HG02938 (cell line): ENCODE measurements around the gene CDK5R1.
"Not testable (repeated sequence)": the region's sequence is repeated elsewhere in the genome, so short reads cannot be mapped to it uniquely, and the experiment has no call there.

Source experiments
- ATAC-seq: cut with Tn5 transposase; IDR thresholded peaks from one replicate; pipeline ENCODE4 v1.9.1; 2021; ENCODE audit warnings: mild to moderate bottlenecking, moderate library complexity; ENCODE audit not compliant: unreplicated experiment

CDK5R1 gene

DNA sequence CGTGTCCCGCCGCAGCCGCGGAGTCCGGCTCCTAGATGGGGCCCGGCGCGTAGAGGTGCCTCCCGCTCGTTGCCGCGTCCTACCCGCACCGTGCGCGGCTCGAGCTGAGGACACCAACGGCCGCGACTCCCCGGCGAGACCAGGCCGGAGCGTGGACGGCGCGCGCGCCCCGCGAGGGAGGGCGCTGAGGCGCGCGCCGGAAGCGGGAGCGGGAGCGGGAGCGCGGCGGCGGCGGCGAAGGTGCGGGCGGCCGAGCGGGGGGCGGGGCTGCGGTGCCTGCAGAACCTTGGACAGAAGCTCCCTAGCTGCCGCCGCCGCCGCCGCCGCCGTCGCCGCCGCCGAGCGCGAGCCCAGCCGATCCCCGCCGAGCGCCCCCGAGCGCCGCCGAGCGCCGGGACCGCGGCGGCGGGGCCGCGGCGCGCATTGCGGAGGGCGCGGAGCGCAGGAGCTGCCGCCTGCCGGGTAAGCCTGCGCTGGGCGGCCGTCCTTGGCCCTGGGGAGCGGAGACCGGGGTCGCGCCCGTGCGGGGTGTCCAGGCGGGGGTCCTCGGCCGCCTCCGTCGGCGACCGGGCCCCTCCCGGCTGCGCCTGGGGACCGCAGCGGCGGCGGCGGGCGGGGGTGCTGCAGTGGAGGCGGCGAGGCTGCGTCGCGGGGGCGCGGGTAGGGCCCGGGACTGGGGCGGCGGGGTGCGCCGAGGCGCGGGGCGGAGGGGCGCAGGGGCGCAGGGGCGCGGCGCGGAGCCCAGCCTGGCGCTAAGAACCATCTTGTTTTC lies at the start of gene CDK5R1:
TSS of gene CDK5R1 (plus strand) at position 293 of the 772 bp plus-strand sequence. CDS start 628 bp downstream, outside the sequence.
- peak; percentile 47 for ATAC-seq

DNA sequence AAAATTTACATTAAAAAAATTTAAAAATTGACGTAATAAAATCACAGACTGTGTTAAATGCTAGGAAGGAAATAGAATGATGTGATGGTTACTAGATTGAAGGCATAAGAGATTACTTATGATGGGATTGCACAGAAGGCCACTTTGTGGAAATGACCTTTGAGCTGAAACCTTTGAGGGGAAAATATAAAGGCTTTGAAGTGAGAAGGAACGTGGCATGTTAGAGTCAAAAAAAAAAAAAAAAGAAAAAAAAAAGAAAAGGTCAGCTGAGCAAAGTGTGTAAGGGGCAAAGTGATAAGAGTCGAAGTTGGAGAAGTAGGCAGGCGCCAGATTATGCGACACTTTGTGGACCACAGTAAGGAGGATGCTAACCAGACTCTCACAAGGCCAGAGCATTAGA lies 46.1 kb upstream of the CDK5R1 start:
- ATAC-seq: no peak

GRCh38 chr17:32441886-32442285 lies 44.9 kb upstream of the CDK5R1 start:
- no peak for ATAC-seq

DNA sequence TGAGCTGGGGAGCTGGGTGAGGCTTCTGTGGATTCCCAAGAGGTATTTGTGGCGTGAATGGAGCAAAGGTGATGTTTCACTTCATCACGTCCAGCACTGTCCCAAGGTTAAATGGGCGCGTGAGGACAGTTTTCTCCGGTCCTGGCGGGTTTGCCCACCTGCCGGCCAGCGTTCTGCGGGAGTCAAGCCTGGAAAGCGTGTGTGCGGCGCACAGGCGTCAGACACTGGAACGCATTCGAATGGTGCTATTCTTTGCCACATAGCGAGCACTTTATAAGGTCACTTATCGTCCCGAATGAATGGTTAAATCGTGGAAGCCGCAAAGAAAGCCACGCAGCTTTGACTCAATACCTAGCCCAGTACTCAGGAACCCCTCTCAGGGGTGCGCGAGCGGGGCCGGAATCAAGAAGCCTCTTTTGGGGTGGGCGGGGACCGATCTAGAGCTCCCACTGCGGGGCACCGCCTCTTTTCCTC lies 42.9 kb upstream of the CDK5R1 start:
- no peak for ATAC-seq

DNA sequence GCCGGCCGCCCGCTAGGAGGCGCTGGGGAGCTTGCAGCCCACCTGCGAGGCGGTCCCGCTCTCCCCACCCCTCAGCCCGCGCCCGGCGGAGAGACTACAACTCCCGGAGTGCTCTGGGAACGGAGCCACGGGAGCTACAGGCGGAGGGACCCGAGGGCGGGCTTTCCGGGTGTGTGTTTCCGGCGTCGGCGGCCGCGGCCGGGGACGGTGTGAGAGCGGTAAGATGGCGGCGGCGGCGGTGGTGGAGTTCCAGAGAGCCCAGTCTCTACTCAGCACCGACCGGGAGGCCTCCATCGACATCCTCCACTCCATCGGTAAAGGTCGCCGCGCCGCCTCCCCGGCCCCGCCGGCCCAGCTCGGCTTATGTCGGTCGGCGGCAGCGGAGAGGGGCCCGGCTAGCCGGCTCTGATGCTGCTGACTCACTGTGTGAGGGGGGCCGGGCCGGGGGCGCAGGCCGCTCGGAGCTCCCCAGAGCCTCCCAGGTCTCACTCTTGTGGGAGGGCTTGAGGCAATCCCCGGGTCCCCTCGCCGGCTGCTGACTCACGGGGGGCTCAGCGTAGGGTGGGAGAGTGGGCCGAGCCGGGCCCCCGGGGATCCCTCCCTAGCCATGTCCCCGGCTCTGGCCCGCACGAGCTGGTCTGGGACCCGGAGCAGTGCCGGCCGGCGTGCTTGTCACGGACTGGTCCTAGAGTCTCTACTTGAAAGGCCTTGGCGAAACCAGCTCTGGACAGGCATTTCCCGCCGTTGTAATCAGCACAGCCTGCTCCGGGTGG lies 42.3 kb upstream of the CDK5R1 start, which contains the start of gene PSMD11:
TSS of gene PSMD11 (plus strand) at position 210 of the 773 bp plus-strand sequence. CDS start at position 224, 14 bp downstream.
- ATAC-seq: peak; percentile 87

GRCh38 chr17:32445074-32445415 lies 41.7 kb upstream of the CDK5R1 start:
- peak; percentile 2 for ATAC-seq

- ATAC-seq: no peak
These were observed 41.3 kb upstream of the CDK5R1 start for GRCh38 chr17:32445497-32445896.

DNA sequence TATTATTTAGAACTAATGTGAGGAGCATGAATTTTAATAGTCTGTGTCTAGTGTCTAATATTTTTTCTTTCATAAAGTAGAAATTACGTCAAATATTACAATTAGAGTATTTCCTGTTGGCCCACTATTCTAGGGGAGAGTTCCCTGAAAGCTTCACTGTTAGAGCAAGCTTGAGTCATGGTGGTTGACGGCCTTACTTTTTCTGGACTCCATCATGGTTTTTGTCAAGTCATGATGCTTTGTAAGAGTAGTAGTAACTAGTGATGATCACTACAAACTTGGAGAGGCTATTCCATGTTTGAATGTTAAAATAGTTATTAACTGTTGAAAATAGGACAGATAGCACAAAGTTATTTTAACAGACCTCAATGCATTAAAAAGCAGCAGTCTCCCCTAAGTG lies 40.8 kb upstream of the CDK5R1 start:
- ATAC-seq: no peak

DNA sequence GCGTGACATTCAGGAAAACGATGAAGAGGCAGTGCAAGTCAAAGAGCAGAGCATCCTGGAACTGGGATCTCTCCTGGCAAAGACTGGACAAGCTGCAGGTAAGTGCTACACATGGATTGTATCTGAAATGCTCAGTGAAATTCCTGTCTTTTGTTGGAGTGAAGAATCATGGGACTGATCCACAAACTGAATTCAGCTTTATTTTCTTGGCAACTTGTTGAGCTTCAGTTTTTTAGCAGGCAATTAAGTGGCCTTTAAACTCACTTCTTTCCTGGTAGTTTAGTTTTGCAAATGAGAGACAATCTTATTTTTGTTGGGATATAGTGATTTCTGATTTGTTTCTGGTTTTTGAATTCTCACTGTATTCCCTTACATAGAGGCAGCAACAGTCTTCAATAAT lies 39.8 kb upstream of the CDK5R1 start:
- no peak for ATAC-seq

DNA sequence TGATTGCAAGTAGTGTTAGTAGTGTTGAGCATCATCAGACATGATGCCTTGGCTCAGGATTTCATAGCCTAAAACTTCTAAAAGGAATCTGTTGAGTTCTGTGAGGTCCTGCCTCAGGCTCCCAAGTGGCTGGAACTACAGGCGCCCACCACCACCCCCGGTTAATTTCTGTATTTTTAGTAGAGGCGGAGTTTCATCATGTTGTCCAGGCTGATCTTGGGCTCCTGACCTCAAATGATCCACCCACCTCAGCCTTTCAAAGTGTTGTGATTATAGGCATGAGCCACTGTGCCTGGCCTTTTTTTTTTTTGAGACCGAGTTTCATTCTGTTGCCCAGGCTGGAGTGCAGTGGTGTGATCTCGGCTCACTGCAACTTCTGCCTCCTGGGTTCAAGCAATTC lies 36.8 kb upstream of the CDK5R1 start:
- no peak for ATAC-seq

GRCh38 chr17:32450379-32450778 lies 36.4 kb upstream of the CDK5R1 start:
- ATAC-seq: not testable (repeated sequence)

GRCh38 chr17:32451879-32452278 lies 34.9 kb upstream of the CDK5R1 start:
- no peak for ATAC-seq

- ATAC-seq: no peak
These were observed 34.5 kb upstream of the CDK5R1 start for GRCh38 chr17:32452281-32452680.

- ATAC-seq: no peak
These were observed 33.4 kb upstream of the CDK5R1 start for GRCh38 chr17:32453370-32453769.

- no peak for ATAC-seq
These were observed 28.4 kb upstream of the CDK5R1 start for GRCh38 chr17:32458371-32458770.

DNA sequence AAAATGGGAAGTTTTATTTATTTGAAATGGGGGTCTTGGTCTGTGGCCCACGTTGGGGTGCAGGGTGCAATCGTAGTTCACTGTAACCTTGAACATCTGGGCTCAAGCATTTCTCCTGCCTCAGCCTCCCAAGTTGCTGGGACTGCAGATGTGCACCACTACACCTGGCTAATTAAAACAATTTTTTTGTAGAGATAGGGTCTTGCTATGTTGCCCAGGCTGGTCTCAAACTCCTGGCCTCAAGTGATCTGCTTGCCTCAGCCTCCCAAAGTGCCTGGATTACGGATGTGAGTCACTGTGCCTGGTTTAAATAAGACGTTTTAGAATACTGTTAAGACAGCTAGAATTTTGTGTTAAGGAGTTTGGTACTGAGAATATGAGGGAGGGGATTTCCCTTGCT lies 26.7 kb upstream of the CDK5R1 start:
- no peak for ATAC-seq

DNA sequence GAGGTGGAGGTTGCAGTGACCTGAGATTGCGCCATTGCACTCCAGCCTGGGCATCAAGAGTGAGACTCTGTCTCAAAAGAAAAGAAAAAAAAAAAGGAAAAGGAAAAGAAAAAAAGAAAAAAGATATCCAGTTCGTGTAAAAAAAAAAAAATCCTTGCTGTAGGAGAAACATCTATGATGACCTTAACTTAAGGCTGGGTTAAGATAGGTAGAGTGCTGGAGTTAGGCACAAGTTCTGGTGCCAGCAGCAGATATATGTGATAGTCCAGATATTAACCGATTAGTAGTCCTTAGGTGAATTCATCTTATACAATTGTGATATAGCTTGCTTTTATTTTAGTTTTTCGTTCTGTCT lies 25.3 kb upstream of the CDK5R1 start:
- no peak for ATAC-seq

DNA sequence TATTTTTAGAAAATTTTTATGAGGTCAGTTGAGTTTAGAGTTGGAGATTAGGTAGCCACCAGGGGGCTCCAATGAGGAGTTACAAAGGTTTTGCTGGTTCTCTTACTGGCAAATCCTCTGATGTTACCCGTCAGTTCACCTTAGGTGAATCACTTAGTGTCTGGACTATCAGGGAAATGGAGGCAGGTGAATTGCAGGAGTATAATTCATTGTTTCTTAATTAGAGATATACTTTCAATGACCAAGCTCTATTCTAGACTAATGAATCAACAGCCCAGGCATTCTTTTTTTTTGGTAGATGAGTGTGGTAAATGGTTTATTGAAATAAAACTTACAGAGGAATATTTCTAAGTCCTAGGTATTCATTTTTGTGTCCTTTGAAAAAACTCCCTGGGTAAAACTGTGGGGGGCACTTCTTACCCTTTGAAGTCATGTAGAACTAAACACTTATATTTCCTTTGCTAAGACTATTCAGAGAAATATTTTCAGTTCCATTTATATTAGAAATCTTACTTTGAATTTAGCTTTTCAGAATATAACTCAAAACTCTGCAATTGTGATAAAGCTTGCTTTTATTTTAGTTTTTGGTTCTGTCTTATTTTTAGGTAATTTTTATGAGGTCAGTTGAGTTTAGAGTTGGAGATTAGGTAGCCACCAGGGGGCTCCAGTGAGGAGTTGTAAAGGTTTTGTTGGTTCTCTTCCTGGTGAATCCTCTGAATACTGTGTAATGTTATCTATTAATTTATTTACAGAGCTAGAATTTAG lies 24.8 kb upstream of the CDK5R1 start:
- ATAC-seq: no peak

DNA sequence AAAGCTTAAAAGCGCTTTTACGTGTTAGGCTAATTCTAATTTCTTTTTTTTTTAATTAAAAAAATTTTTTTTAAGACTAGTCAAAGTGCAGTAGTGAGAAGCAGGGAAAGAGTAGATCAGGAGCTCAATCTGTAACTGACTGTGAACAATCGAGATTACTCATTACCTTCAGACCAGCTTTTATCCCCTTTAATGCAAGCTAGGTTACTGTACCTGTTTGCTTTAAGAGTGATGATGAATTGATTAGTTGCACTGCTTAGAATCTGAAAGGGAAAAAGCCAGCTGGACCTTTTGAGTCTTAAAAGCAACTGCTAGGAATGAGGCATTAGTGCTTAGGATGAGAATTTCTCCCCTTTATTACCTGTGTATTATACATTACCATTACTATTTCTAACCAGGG lies 23.5 kb upstream of the CDK5R1 start:
- ATAC-seq: no peak

- no peak for ATAC-seq
These were observed 22.4 kb upstream of the CDK5R1 start for GRCh38 chr17:32464374-32464773.

GRCh38 chr17:32467949-32468348 lies 18.8 kb upstream of the CDK5R1 start:
- ATAC-seq: no peak
